WTC11 (cell line): Measurements from ENCODE around the gene MTX1. TPM values are rescaled to one million over a fixed set of nuclear protein-coding genes. Genes with fewer than 3 reads are reported as not detected.

ENCODE experiments used
- ATAC-seq: fragments of 200-7000 bp; cut with Tn5 transposase; 2 replicates; pipeline ENCODE4 v1.10.0; 2021; ENCODE audit warnings: mild to moderate bottlenecking, moderate library complexity
- CTCF ChIA-PET: fragments of 300-600 bp; sonication (Branson Sonifier 250); formaldehyde crosslinking; loops from one replicate; lab custom pipeline; 2021; ENCODE audit warnings: antibody characterized with exemption; lab: Charles Lee
- POLR2A ChIA-PET: fragments of 350-600 bp; sonication (Branson Sonifier 250); formaldehyde crosslinking; loops from one replicate; lab custom pipeline; 2021; ENCODE audit warnings: antibody characterized with exemption; lab: Charles Lee
- DNase-seq: peaks from one replicate; pipeline ENCODE4 v3.0.0; 2021; ENCODE audit warnings: low spot score
- H3K27ac Mint-ChIP-seq: 2 replicates; pipeline ENCODE4 v1.8.0; 2021; ENCODE audit warnings: mixed read lengths
- H3K27me3 Mint-ChIP-seq: 2 replicates; pipeline ENCODE4 v1.8.0; 2021; ENCODE audit warnings: low read depth, mild to moderate bottlenecking, moderate library complexity, mixed read lengths
- H3K36me3 Mint-ChIP-seq: 2 replicates; pipeline ENCODE4 v1.8.0; 2021; ENCODE audit warnings: mixed read lengths
- H3K4me1 Mint-ChIP-seq: 2 replicates; pipeline ENCODE4 v1.8.0; 2022; ENCODE audit warnings: mixed read lengths
- H3K4me3 Mint-ChIP-seq: 2 replicates; pipeline ENCODE4 v1.8.0; 2021; ENCODE audit warnings: mild to moderate bottlenecking, moderate library complexity, mixed read lengths
- H3K9me3 Mint-ChIP-seq: 2 replicates; pipeline ENCODE4 v1.8.0; 2021; ENCODE audit warnings: mixed read lengths
- ATF2 ChIP-seq: sonication (generic); formaldehyde crosslinking; IDR thresholded peaks from 2 replicates; pipeline ENCODE4 v1.8.1; 2022; ENCODE audit warnings: low read depth, missing genetic modification reagents, borderline replicate concordance
- ERG ChIP-seq: fragments of 250-450 bp; sonication (Bioruptor Pico); IDR thresholded peaks from 2 replicates; pipeline ENCODE4 v1.8.0; 2021; ENCODE audit warnings: mild to moderate bottlenecking
- GRHL2 ChIP-seq: fragments of 250-450 bp; sonication (Bioruptor Pico); IDR thresholded peaks from 2 replicates; pipeline ENCODE4 v1.8.0; 2022; ENCODE audit warnings: mild to moderate bottlenecking, moderate library complexity; ENCODE audit not compliant: insufficient replicate concordance, severe bottlenecking
- HMGA2 ChIP-seq: fragments of 250-450 bp; sonication (Bioruptor Pico); IDR thresholded peaks from 2 replicates; pipeline ENCODE4 v1.4.0; 2021; ENCODE audit warnings: mild to moderate bottlenecking, moderate library complexity
- PRRX2 ChIP-seq: fragments of 250-450 bp; sonication (Bioruptor Pico); IDR thresholded peaks from 2 replicates; pipeline ENCODE4 v1.8.0; 2021; ENCODE audit warnings: mild to moderate bottlenecking
- RORB ChIP-seq: fragments of 250-450 bp; sonication (Bioruptor Pico); IDR thresholded peaks from 2 replicates; pipeline ENCODE4 v1.9.0; 2021; ENCODE audit warnings: mild to moderate bottlenecking
- TEAD4 ChIP-seq: sonication (generic); formaldehyde crosslinking; IDR thresholded peaks from 2 replicates; pipeline ENCODE4 v1.8.0; 2022; ENCODE audit warnings: mild to moderate bottlenecking, missing genetic modification reagents
- ZNF219 ChIP-seq: sonication (generic); formaldehyde crosslinking; IDR thresholded peaks from 2 replicates; pipeline ENCODE4 v1.8.0; 2023; ENCODE audit warnings: missing genetic modification reagents, mild to moderate bottlenecking, borderline replicate concordance
- ZNF423 ChIP-seq: fragments of 250-450 bp; sonication (Bioruptor Pico); IDR thresholded peaks from 2 replicates; pipeline ENCODE4 v2.1.2; 2022; ENCODE audit warnings: mild to moderate bottlenecking, moderate library complexity
- ZNF425 ChIP-seq: fragments of 250-450 bp; sonication (Bioruptor Pico); conservative IDR thresholded peaks from 2 replicates; pipeline ENCODE4 v1.9.0; 2021; ENCODE audit warnings: mild to moderate bottlenecking
- ZNF532 ChIP-seq: fragments of 250-450 bp; sonication (Bioruptor Pico); IDR thresholded peaks from 2 replicates; pipeline ENCODE4 v1.9.0; 2021; ENCODE audit warnings: mild to moderate bottlenecking, borderline replicate concordance
- total RNA-seq: library from RNA; stranded (reverse); gene quantifications from 3 replicates; pipeline ENCODE4 v1.2.3, GENCODE V29; 2021

MTX1 gene
- total RNA-seq, 1 experiment from 2014 or later: 62.8 TPM

GRCh38 chr1:155207806-155208540, 522 bp upstream of the MTX1 start, which contains the start of gene THBS3:
Gene THBS3, minus strand, starts transcription at chr1:155207897. Its CDS starts 21 bp downstream, at chr1:155207876.
- H3K27me3 Mint-ChIP-seq: peaks cover 9% of the 10 kb centered on the region; the same call in 1 of the 2 replicates
- no peak for DNase-seq

More at GRCh38 chr1:155207806-155208540, 522 bp upstream of the MTX1 start, which contains the start of gene THBS3:
- ChIA-PET CTCF (interaction anchor here (0.6 to 4.8 kb wide), 15 partner anchors 11 to 441 kb away, joined by 3 to 51 read pairs (median 9); partner anchors contain the start of genes CLK2, KRTCAP2, RUSC1 and TRIM46), POLR2A (interaction anchor here (0.7 to 3.7 kb wide), 6 partner anchors 11 to 35 kb away, joined by 3 to 35 read pairs (median 4); partner anchors contain the start of gene KRTCAP2)
- peak within 1 kb of the TSS; percentile 88 for H3K4me3 Mint-ChIP-seq
- TF ChIP-seq TEAD4 (CRISPR knock-in tag): no peak
- peak; percentile 80; the same call in 1 of the 2 replicates for TF ChIP-seq ZNF532 (CRISPR knock-in tag)
- TF ChIP-seq ATF2: no peak
- 0 out of 2 replicates have a peak, but pooled peaks have one; percentile 47 for TF ChIP-seq PRRX2
- TF ChIP-seq ZNF219: no peak
- TF ChIP-seq ERG (CRISPR knock-in tag): 0 out of 2 replicates have a peak, but pooled peaks have one; percentile 56
- 0 out of 2 replicates have a peak, but pooled peaks have one; percentile 17 for TF ChIP-seq HMGA2 (CRISPR knock-in tag)
- TF ChIP-seq ZNF425 (CRISPR knock-in tag): no peak
- TF ChIP-seq GRHL2 (CRISPR knock-in tag): no peak
- no peak for TF ChIP-seq RORB (CRISPR knock-in tag)
- no peak for TF ChIP-seq ZNF423 (CRISPR knock-in tag)
- H3K9me3 Mint-ChIP-seq: no peaks in the 10 kb centered on the region
- H3K27ac Mint-ChIP-seq: peak within 1 kb of the TSS; percentile 89
- no peak; the same call in 1 of the 2 replicates for ATAC-seq
- peaks cover 13% of the 10 kb centered on the region for H3K36me3 Mint-ChIP-seq
- H3K4me1 Mint-ChIP-seq: peaks cover 19% of the 10 kb centered on the region
